ENCODE results near the gene MICU1. TPM values are rescaled to one million over a fixed set of nuclear protein-coding genes. Genes with fewer than 3 reads are reported as not detected.

The MICU1 gene
- total RNA-seq, 4 donors from 2014 or later: 25.1 to 41.1 (median 34.9) TPM

- in situ Hi-C loops (cut with MboI; ENCODE audit: low pct_ligation_motif_present in 1 of 4, low pct_unique_long_range_greater_than_20kb in 1 of 4, low sequenced_read_pairs in 3 of 4): no loop called here
- Histone ChIP-seq H3K9me3 (no peaks in the 10 kb centered on the region), H3K27me3 (no peaks in the 10 kb centered on the region), H3K4me3 (no peak overlapping the region), H3K27ac (no peak overlapping the region), H3K36me3 (no peaks in the 10 kb centered on the region), H3K4me1 (peaks cover 20 to 49% (median 39%) of the 10 kb centered on the region in 4 donors)
- DNase-seq: no peak
- intact Hi-C loops (cut with DNase I; ENCODE audit: low total_unique reads): no loop called here
- no peak for TF ChIP-seq POLR2AphosphoS5 (IDR thresholded peaks at IDR 0.05)
- no peak for TF ChIP-seq POLR2A (IDR thresholded peaks at IDR 0.05)
- TF ChIP-seq EP300 (IDR thresholded peaks at IDR 0.05; ENCODE audit: low read depth): no peak
- TF ChIP-seq CTCF (IDR thresholded peaks at IDR 0.05): no peak
- WGBS, 2 donors (ENCODE audit: low coverage in 1 of 2): 89% methylated on average over 16 of the region's 16 CpGs; no CpG with 5 or more reads in 1 of the 2 donors
These were observed 303.4 kb downstream of the MICU1 start for GRCh38 chr10:72322280-72323058.

GRCh38 chr10:72322030-72322279, 303.9 kb downstream of the MICU1 start:
- Histone ChIP-seq H3K27ac (no peak overlapping the region), H3K9me3 (no peaks in the 10 kb centered on the region), H3K36me3 (no peaks in the 10 kb centered on the region), H3K4me3 (no peak overlapping the region), H3K27me3 (no peaks in the 10 kb centered on the region), H3K4me1 (peaks cover 23 to 51% (median 41%) of the 10 kb centered on the region in 4 donors)
- 91% methylated on average over 3 of the region's 3 CpGs; no CpG with 5 or more reads in 1 of the 2 donors for WGBS, 2 donors (ENCODE audit: low coverage in 1 of 2)
- in situ Hi-C loops (cut with MboI; ENCODE audit: low pct_ligation_motif_present in 1 of 4, low pct_unique_long_range_greater_than_20kb in 1 of 4, low sequenced_read_pairs in 3 of 4) (no loop called here), intact Hi-C loops (cut with DNase I; ENCODE audit: low total_unique reads) (no loop called here)
- TF ChIP-seq POLR2AphosphoS5 (IDR thresholded peaks at IDR 0.05) (no peak), EP300 (IDR thresholded peaks at IDR 0.05; ENCODE audit: low read depth) (no peak), POLR2A (IDR thresholded peaks at IDR 0.05) (no peak), CTCF (IDR thresholded peaks at IDR 0.05) (no peak)
- DNase-seq: no peak

- no peak for DNase-seq
- TF ChIP-seq POLR2A (IDR thresholded peaks at IDR 0.05): no peak
- TF ChIP-seq CTCF (IDR thresholded peaks at IDR 0.05): no peak
- TF ChIP-seq POLR2AphosphoS5 (IDR thresholded peaks at IDR 0.05): no peak
- no peak for TF ChIP-seq EP300 (IDR thresholded peaks at IDR 0.05; ENCODE audit: low read depth)
- in situ Hi-C loops (cut with MboI; ENCODE audit: low pct_ligation_motif_present in 1 of 4, low pct_unique_long_range_greater_than_20kb in 1 of 4, low sequenced_read_pairs in 3 of 4) (no loop called here), intact Hi-C loops (cut with DNase I; ENCODE audit: low total_unique reads) (no loop called here)
- H3K4me1 ChIP-seq: peaks cover 28 to 57% (median 46%) of the 10 kb centered on the region in 4 donors
- H3K36me3 ChIP-seq: no peaks in the 10 kb centered on the region
- H3K27me3 ChIP-seq: no peaks in the 10 kb centered on the region
- WGBS, 2 donors (ENCODE audit: low coverage in 1 of 2): 82 to 100% methylated on average over 3 to 13 of the region's 13 CpGs
- no peak overlapping the region for H3K4me3 ChIP-seq
- H3K9me3 ChIP-seq: no peaks in the 10 kb centered on the region
- H3K27ac ChIP-seq: peak overlapping the region; percentile 82 to 90 (median 84)
These were observed 304.4 kb downstream of the MICU1 start for GRCh38 chr10:72321248-72322029.

- peak; percentile 70 to 78 (median 70) for TF ChIP-seq POLR2AphosphoS5 (IDR thresholded peaks at IDR 0.05)
- no peak for TF ChIP-seq POLR2A (IDR thresholded peaks at IDR 0.05)
- WGBS, 2 donors (ENCODE audit: low coverage in 1 of 2): 47 to 55% methylated on average over 3 to 12 of the region's 12 CpGs
- H3K36me3 ChIP-seq: no peaks in the 10 kb centered on the region
- no peaks in the 10 kb centered on the region for H3K27me3 ChIP-seq
- H3K27ac ChIP-seq: peak overlapping the region; percentile 82 to 90 (median 84)
- H3K4me3 ChIP-seq: no peak overlapping the region
- in situ Hi-C loops (cut with MboI; ENCODE audit: low pct_ligation_motif_present in 1 of 4, low pct_unique_long_range_greater_than_20kb in 1 of 4, low sequenced_read_pairs in 3 of 4): no loop called here
- no peaks in the 10 kb centered on the region for H3K9me3 ChIP-seq
- peaks cover 34 to 63% (median 53%) of the 10 kb centered on the region in 4 donors for H3K4me1 ChIP-seq
- peak; percentile 75 for DNase-seq
- intact Hi-C loops (cut with DNase I; ENCODE audit: low total_unique reads): no loop called here
These were observed 305.1 kb downstream of the MICU1 start for GRCh38 chr10:72320676-72321247.

Measured in transverse colon (tissue), 4 donors.